Renal cortical epithelial cell (primary cell): ENCODE results near the gene DENND5B. TPM values are rescaled to one million over a fixed set of nuclear protein-coding genes. Genes with fewer than 3 reads are reported as not detected.
A peak's percentile ranks its signal among the peaks of the same experiment; 100 is the strongest.
"Not testable (repeated sequence)": the region's sequence is repeated elsewhere in the genome, so short reads cannot be mapped to it uniquely, and the experiment has no call there.

Source experiments
- DNase-seq: peaks from one replicate; pipeline ENCODE4 v3.0.0-alpha.2; 2011; ENCODE audit warnings: low read depth
- total RNA-seq: library from RNA; depleted of rRNA; stranded (reverse); fragments of >200 nt; gene quantifications from 2 replicates; pipeline ENCODE4 v1.2.3, GENCODE V29; 2014

The DENND5B gene
- total RNA-seq, result 9.2 and 23.9 TPM in 2 replicates

- DNase-seq, result no peak
Observed at GRCh38 chr12:31590642-31591379, at the start of gene DENND5B. Gene DENND5B, minus strand, starts transcription at chr12:31591136. Its CDS starts 304 bp downstream, at chr12:31590832.

GRCh38 chr12:31634620-31635019 lies 43.7 kb upstream of the DENND5B start:
- no peak for DNase-seq

- DNase-seq, result no peak
Observed at GRCh38 chr12:31633464-31633863, 42.5 kb upstream of the DENND5B start.

- DNase-seq, result no peak
Observed at GRCh38 chr12:31631809-31632208, 40.9 kb upstream of the DENND5B start.

GRCh38 chr12:31631023-31631724 lies 40.2 kb upstream of the DENND5B start:
- no peak for DNase-seq

GRCh38 chr12:31629756-31630732 lies 39.1 kb upstream of the DENND5B start:
- DNase-seq, result no peak

- no peak for DNase-seq
Observed at GRCh38 chr12:31627456-31628054, 36.6 kb upstream of the DENND5B start.

- no peak for DNase-seq
Observed at GRCh38 chr12:31626270-31626995, 35.5 kb upstream of the DENND5B start.

- DNase-seq, result no peak
Observed at GRCh38 chr12:31622038-31622437, 31.1 kb upstream of the DENND5B start.

- peak; percentile 41 for DNase-seq
Observed at GRCh38 chr12:31620311-31620710, 29.4 kb upstream of the DENND5B start.

- peak; percentile 20 for DNase-seq
Observed at GRCh38 chr12:31618228-31619025, 27.5 kb upstream of the DENND5B start.

- no peak for DNase-seq
Observed at GRCh38 chr12:31612819-31613218, 21.9 kb upstream of the DENND5B start.

- not testable (repeated sequence) for DNase-seq
Observed at GRCh38 chr12:31608299-31608698, 17.4 kb upstream of the DENND5B start.

GRCh38 chr12:31605531-31605930 lies 14.6 kb upstream of the DENND5B start:
- DNase-seq, result no peak

- DNase-seq, result no peak
Observed at GRCh38 chr12:31603546-31604009, 12.6 kb upstream of the DENND5B start.

- no peak for DNase-seq
Observed at GRCh38 chr12:31600750-31601149, 9.8 kb upstream of the DENND5B start.

- DNase-seq, result no peak
Observed at GRCh38 chr12:31600252-31600651, 9.3 kb upstream of the DENND5B start.

GRCh38 chr12:31599053-31599452 lies 8.1 kb upstream of the DENND5B start:
- DNase-seq, result no peak

- DNase-seq, result no peak
Observed at GRCh38 chr12:31597066-31597465, 6.1 kb upstream of the DENND5B start.

- peak; percentile 52 for DNase-seq
Observed at GRCh38 chr12:31594681-31595080, 3.7 kb upstream of the DENND5B start.
